ENCODE measurements around the gene HSF4. TPM values are rescaled to one million over a fixed set of nuclear protein-coding genes. Genes with fewer than 3 reads are reported as not detected.

Gene HSF4
- total RNA-seq, 2 experiments from 2014 or later: 8.1 to 17.0 TPM

GRCh38 chr16:67151431-67152097, 13.0 kb upstream of the HSF4 start:
- Histone ChIP-seq H3K4me3 (ENCODE audit: low read depth, low read length, poor library complexity, severe bottlenecking) (no peak overlapping the region), H3K9me3 (ENCODE audit: low read length) (no peaks in the 10 kb centered on the region), H2AFZ (ENCODE audit: low read length) (no peak overlapping the region), H3K9me2 (ENCODE audit: insufficient read depth, low read length) (no peaks in the 10 kb centered on the region), H3K4me2 (ENCODE audit: low read length) (no peak overlapping the region), H3K4me1 (ENCODE audit: insufficient read depth, low read length, poor library complexity, severe bottlenecking) (no peaks in the 10 kb centered on the region), H3K27ac (ENCODE audit: low read depth, low read length, poor library complexity, severe bottlenecking) (no peak overlapping the region), H3K79me2 (ENCODE audit: insufficient read depth, low read depth, low read length) (no peaks in the 10 kb centered on the region), H4K20me1 (ENCODE audit: insufficient read depth, low read length) (no peaks in the 10 kb centered on the region), H3K36me3 (ENCODE audit: insufficient read depth, low read length) (peaks cover 24% of the 10 kb centered on the region; the same call in 1 of the 2 replicates)
- ChIA-PET CTCF (ENCODE audit: unreplicated experiment) (no interaction called here), POLR2A (interaction anchor here (0.6 kb wide), 1 partner anchor 110 kb away, joined by 3 read pairs; no protein-coding TSS in a partner anchor)
- intact Hi-C loops (cut with micrococcal nuclease; ENCODE audit: unreplicated experiment): no loop called here
- TF ChIP-seq EZH2phosphoT487 (IDR thresholded peaks at IDR 0.05; ENCODE audit: borderline replicate concordance, low read depth, low read length) (no peak), CTCF (conservative IDR thresholded peaks at IDR 0.05; ENCODE audit: low read length) (no peak)
- DNase-seq (ENCODE audit: low spot score): no peak
- no TSS peak for BruUV-seq (replicated peaks)

GRCh38 chr16:67154578-67155294, 9.8 kb upstream of the HSF4 start:
- Histone ChIP-seq H3K36me3 (ENCODE audit: insufficient read depth, low read length) (0 out of 2 replicates have a peak, but pooled peaks cover 2% of the 10 kb centered on the region), H4K20me1 (ENCODE audit: insufficient read depth, low read length) (no peaks in the 10 kb centered on the region), H3K9me3 (ENCODE audit: low read length) (no peaks in the 10 kb centered on the region), H2AFZ (ENCODE audit: low read length) (no peak overlapping the region), H3K9me2 (ENCODE audit: insufficient read depth, low read length) (no peaks in the 10 kb centered on the region), H3K4me3 (ENCODE audit: low read depth, low read length, poor library complexity, severe bottlenecking) (no peak overlapping the region), H3K27ac (ENCODE audit: low read depth, low read length, poor library complexity, severe bottlenecking) (no peak overlapping the region), H3K4me2 (ENCODE audit: low read length) (peak overlapping the region; percentile 30; the same call in 1 of the 2 replicates), H3K4me1 (ENCODE audit: insufficient read depth, low read length, poor library complexity, severe bottlenecking) (peaks cover 18% of the 10 kb centered on the region), H3K79me2 (ENCODE audit: insufficient read depth, low read depth, low read length) (no peaks in the 10 kb centered on the region)
- DNase-seq (ENCODE audit: low spot score): no peak
- TF ChIP-seq EZH2phosphoT487 (IDR thresholded peaks at IDR 0.05; ENCODE audit: borderline replicate concordance, low read depth, low read length) (no peak), CTCF (conservative IDR thresholded peaks at IDR 0.05; ENCODE audit: low read length) (no peak)
- ChIA-PET CTCF (ENCODE audit: unreplicated experiment) (interaction anchor here (1.1 kb wide), 1 partner anchor 54 kb away, joined by 3 read pairs; no protein-coding TSS in a partner anchor), POLR2A (interaction anchor here (0.6 to 0.7 kb wide), 4 partner anchors 38 to 136 kb away, joined by 3 to 5 read pairs (median 4); no protein-coding TSS in a partner anchor)
- intact Hi-C loops (cut with micrococcal nuclease; ENCODE audit: unreplicated experiment): loop anchor here (1.0 to 2.0 kb wide), 3 partner anchors 136 to 200 kb away; no protein-coding TSS in a partner anchor
- no TSS peak for BruUV-seq (replicated peaks)
